NCI-H1092 treated with DMSO at 0.1 percent for 48 hours (cell line): ENCODE data around the gene PPP1R16B.
"Not testable (repeated sequence)": the region's sequence is repeated elsewhere in the genome, so short reads cannot be mapped to it uniquely, and the experiment has no call there.

Experiments used
- DNase-seq: peaks from one replicate; lab custom pipeline; 2025; lab: John Stamatoyannopoulos, UW

PPP1R16B gene

GRCh38 chr20:38791940-38792339 is 13.6 kb upstream of the PPP1R16B start:
- no peak for DNase-seq

- not testable (repeated sequence) for DNase-seq
These were observed 11.4 kb upstream of the PPP1R16B start for GRCh38 chr20:38794057-38794456.

DNA sequence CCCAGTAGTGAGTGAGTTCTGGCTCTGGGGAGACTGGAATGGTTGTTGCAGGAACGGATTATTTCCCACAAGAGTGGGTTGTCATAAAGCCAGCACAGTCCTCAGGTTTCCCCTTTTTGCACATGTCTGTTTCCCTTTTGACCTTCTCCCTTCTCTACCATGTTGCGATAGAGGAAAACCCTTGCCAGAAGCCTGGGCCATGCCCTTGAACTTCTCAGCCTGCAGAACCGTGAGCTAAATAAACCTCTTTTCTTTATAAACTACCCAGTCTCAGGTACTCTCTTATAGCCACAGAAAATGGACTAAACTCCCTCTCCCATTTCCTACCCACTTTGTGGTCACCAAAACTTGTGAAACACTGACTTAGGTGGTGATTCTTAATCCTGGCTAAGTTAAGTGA is 7.2 kb upstream of the PPP1R16B start:
- no peak for DNase-seq

GRCh38 chr20:38799203-38799602 is 6.3 kb upstream of the PPP1R16B start:
- DNase-seq: no peak

GRCh38 chr20:38800882-38801281 is 4.6 kb upstream of the PPP1R16B start:
- DNase-seq: no peak

GRCh38 chr20:38804221-38804620 is 1.3 kb upstream of the PPP1R16B start:
- no peak for DNase-seq

GRCh38 chr20:38804682-38805501 is 605 bp upstream of the PPP1R16B start:
- no peak for DNase-seq

- DNase-seq: peak; percentile 23
These were observed 709 bp downstream of the PPP1R16B start for GRCh38 chr20:38805958-38806854.

GRCh38 chr20:38806855-38807655 is 1.6 kb downstream of the PPP1R16B start:
- DNase-seq: peak; percentile 23

GRCh38 chr20:38809942-38810341 is 4.4 kb downstream of the PPP1R16B start:
- no peak for DNase-seq

- no peak for DNase-seq
These were observed 5.6 kb downstream of the PPP1R16B start for GRCh38 chr20:38810926-38811630.

- DNase-seq: no peak
These were observed 6.3 kb downstream of the PPP1R16B start for GRCh38 chr20:38811769-38812168.

DNA sequence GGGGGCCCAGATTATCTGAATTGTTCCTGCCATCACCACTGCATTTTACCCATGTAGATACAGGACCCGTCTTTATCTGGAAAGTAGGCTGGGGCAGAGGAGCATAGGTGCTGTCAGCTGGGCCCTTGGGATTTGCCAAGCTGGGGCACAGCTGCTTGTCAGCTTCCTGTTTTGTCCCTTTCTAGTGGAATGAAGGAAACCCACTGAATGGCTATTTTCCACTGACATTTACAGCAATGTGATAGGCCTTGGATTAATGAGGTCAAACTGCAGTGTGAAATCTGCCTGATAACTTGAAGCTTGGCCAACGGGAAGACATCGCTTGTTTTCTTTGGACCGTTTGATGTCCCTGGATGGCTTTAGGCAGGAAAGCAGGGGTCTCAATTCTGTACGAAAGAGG is 6.7 kb downstream of the PPP1R16B start:
- no peak for DNase-seq

DNA sequence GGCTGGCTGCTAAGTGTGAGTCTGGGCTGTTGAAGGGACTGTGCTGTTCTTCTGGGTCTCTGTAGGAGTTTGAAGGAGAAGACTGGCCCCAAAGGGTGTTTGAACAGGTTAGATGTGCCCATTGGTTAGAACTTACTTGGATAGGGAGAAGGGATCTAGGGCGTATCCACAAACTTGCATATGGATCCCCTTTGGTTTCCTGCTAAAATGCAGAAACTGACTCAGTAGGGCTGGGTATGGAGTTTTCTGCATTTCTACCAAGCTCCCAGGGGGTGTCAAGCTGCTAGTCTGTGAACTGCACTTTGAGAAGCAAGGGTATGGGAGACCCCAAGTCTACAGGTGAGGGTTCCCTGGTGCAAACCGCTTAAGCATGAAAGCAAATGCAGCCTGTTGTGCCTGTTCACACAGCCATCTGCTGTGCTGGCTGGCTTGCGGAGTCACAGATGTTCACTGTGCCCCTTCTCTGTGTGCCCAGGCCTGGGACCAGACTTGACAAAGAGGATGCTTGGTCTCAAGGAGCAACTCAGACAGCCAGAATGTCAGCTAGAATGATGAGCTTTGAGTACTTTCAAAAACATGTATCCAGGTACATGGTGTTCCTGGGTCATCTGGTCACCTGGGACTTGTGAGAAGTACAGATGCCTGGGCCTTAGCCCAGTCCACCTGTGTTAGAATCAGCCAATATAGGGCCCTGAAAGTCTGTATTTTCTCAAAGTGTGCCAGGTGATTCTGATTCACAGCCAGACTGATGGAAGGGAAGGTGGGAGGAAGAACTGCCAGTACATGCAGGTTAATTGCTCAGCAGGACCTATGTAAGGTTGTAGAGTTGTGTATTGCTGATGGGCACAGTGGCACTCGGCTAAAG is 7.4 kb downstream of the PPP1R16B start:
- no peak for DNase-seq

GRCh38 chr20:38813574-38813962 is 8.1 kb downstream of the PPP1R16B start:
- not testable (repeated sequence) for DNase-seq

DNA sequence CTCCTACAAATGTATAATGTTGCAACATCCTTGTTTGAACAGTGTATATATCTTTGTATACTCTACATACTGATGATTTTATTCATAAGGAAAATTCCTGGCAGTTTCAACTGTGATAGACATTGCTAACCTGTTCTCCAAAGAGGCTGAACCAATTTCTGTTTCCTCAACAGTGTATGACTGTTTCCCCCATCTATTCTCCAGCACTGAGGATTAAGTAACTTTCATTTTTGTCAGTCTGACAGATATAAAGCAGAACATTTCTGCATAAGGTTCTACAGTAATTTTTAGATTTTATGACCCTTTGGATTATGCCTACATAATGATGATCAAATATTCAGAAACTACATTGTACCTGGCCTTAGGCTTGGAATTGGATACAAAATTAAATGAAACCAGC is 9.9 kb downstream of the PPP1R16B start:
- DNase-seq: no peak

DNA sequence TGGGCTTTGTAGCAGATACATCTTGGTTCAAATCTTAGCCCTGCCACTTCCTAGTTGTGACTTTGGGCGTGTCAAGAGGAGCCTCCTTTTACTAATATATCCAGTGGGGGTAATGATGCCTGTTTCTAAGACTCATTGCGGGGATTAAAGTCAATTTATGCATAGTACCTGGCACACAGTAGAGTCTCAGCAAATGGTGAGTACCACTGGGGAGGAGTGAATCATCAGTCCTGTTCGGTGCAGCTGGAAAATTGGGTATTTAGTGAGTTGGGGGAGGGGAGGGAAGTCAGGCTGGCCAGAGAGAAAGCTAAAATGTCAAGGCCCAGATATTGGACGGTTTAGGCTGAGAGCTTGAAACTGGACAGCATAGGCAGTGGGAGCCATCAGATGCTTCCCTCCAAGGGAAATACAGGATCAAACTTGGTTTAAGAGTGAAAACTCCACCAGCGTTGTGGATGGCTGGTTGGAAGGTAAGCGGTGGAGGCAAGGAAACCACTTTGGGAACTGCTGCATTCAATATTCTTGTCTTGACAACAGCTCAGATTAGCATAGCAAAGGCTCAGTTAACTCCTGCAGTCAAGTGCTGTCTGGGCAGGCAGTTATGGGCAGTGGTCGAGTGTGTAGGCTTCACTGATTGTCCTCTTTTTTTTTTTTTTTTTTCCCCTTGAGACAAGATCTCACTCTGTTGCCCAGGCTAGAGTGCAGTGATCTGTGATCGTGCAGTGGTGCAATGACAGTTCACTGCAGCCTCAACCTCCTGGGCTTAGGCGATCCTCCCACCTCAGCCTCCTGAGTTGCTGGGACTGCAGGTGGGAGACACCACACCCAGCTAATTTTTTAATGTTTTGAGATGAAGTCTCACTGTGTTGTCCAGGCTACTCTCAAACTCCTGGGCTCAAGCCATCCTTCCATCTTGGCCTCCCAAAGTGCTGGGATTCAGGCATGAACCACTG is 12.9 kb downstream of the PPP1R16B start:
- no peak for DNase-seq

GRCh38 chr20:38825571-38825900 is 20.0 kb downstream of the PPP1R16B start:
- no peak for DNase-seq

DNA sequence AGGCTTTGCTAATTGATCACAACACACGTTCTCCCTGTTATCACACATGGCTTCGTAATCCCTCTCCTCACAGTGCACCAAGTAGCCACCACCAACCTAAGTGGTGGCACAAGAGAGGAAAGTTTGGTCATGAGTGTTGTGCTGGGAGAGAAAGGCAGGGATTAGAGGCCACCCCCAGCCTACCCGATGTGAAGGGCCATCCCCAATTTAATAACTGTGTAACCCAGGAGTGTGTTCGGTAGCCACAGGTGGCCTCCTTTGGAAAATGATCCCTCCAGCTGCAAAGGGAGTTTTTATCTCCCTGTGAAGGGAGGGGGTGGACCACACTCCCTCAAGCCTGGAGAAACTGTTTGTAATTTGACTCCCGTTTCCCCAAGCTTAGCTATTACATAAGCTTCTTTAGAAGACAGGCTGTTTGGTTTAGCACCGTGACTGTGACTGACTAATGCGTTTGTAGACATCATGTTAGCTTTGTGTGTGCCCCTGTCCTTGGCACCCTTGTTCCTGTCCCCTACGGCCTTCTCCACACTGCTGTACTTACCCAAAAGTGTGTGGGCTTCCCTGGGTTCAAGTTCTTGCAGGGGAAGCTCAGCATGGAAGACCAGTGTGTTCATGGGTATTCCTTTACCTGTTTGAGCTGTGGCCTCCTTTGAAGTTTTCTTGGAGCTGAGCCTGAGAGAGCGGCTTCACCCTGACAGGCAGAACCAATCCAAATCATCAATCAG is 20.6 kb downstream of the PPP1R16B start:
- peak; percentile 53 for DNase-seq
